ENCODE results near the gene C1orf122. TPM values are rescaled to one million over a fixed set of nuclear protein-coding genes. Genes with fewer than 3 reads are reported as not detected.

The C1orf122 gene
- total RNA-seq, 1 donor from 2014 or later, result 38.9 TPM

- Mint-ChIP-seq H3K36me3 (peaks cover 8% of the 10 kb centered on the region), H3K27ac (peak overlapping the region; percentile 94), H3K9me3 (no peaks in the 10 kb centered on the region), H3K4me1 (ENCODE audit: unreplicated experiment) (peaks cover 15% of the 10 kb centered on the region), H3K27me3 (no peaks in the 10 kb centered on the region), H3K4me3 (peak overlapping the region; percentile 93)
- no peak for TF ChIP-seq CTCF (conservative IDR thresholded peaks at IDR 0.05)
- peak; percentile 82 for DNase-seq (ENCODE audit: extremely low spot score, unreplicated experiment)
Observed at GRCh38 chr1:37808369-37809319, 1.1 kb downstream of the C1orf122 start.

- H3K4me3 Mint-ChIP-seq, result no peak overlapping the region
- no peaks in the 10 kb centered on the region for H3K27me3 Mint-ChIP-seq
- H3K27ac Mint-ChIP-seq, result no peak overlapping the region
- no peaks in the 10 kb centered on the region for H3K9me3 Mint-ChIP-seq
- peaks cover 15% of the 10 kb centered on the region for H3K4me1 Mint-ChIP-seq (ENCODE audit: unreplicated experiment)
- DNase-seq (ENCODE audit: extremely low spot score, unreplicated experiment), result no peak
- TF ChIP-seq CTCF (conservative IDR thresholded peaks at IDR 0.05), result no peak
- no peaks in the 10 kb centered on the region for H3K36me3 Mint-ChIP-seq
Observed at GRCh38 chr1:37809942-37810341, 2.4 kb downstream of the C1orf122 start.

GRCh38 chr1:37811027-37811655 is 3.6 kb downstream of the C1orf122 start:
- DNase-seq (ENCODE audit: extremely low spot score, unreplicated experiment), result peak; percentile 79
- H3K27ac Mint-ChIP-seq, result peak overlapping the region; percentile 64
- H3K4me1 Mint-ChIP-seq (ENCODE audit: unreplicated experiment), result peaks cover 15% of the 10 kb centered on the region
- H3K9me3 Mint-ChIP-seq, result no peaks in the 10 kb centered on the region
- H3K36me3 Mint-ChIP-seq, result peaks cover 4% of the 10 kb centered on the region
- H3K27me3 Mint-ChIP-seq, result no peaks in the 10 kb centered on the region
- TF ChIP-seq CTCF (conservative IDR thresholded peaks at IDR 0.05), result peak; percentile 88
- H3K4me3 Mint-ChIP-seq, result peak overlapping the region; percentile 63

GRCh38 chr1:37813529-37814145 is 6.0 kb downstream of the C1orf122 start:
- H3K36me3 Mint-ChIP-seq, result peaks cover 4% of the 10 kb centered on the region
- DNase-seq (ENCODE audit: extremely low spot score, unreplicated experiment), result no peak
- no peaks in the 10 kb centered on the region for H3K27me3 Mint-ChIP-seq
- TF ChIP-seq CTCF (conservative IDR thresholded peaks at IDR 0.05), result no peak
- H3K4me3 Mint-ChIP-seq, result no peak overlapping the region
- H3K4me1 Mint-ChIP-seq (ENCODE audit: unreplicated experiment), result peaks cover 11% of the 10 kb centered on the region
- no peaks in the 10 kb centered on the region for H3K9me3 Mint-ChIP-seq
- no peak overlapping the region for H3K27ac Mint-ChIP-seq

DNA sequence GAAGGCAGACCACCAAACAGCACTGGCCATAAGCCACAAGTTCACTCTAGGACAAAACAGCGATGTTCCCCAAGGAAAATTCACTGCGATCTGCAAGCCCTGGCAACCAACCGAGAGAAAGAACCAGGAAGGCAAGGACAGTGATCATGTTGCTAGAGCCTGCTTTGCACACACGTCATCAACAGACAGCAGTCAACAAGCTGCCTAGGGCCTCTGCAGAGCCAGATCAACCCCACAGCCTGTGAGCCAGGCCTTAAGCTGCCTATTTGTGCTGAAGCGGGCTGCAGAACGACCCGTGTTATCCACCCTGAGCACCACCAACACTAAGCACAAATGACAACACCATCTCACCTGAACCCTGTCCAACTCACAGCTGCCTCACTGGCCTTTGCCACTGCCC is 6.7 kb downstream of the C1orf122 start:
- Mint-ChIP-seq H3K27me3 (no peaks in the 10 kb centered on the region), H3K9me3 (no peaks in the 10 kb centered on the region), H3K36me3 (peaks cover 4% of the 10 kb centered on the region), H3K4me1 (ENCODE audit: unreplicated experiment) (peaks cover 6% of the 10 kb centered on the region), H3K4me3 (no peak overlapping the region), H3K27ac (no peak overlapping the region)
- DNase-seq (ENCODE audit: extremely low spot score, unreplicated experiment), result no peak
- no peak for TF ChIP-seq CTCF (conservative IDR thresholded peaks at IDR 0.05)

Measured in type B pancreatic cell (in vitro differentiated cells).